HG03159 (cell line): ENCODE results near the gene WEE1.
"Not testable (repeated sequence)": the region's sequence is repeated elsewhere in the genome, so short reads cannot be mapped to it uniquely, and the experiment has no call there.

ENCODE experiments used
- ATAC-seq: cut with Tn5 transposase; IDR thresholded peaks from one replicate; pipeline ENCODE4 v1.9.1; 2021; ENCODE audit warnings: mild to moderate bottlenecking, moderate library complexity; ENCODE audit not compliant: unreplicated experiment

WEE1 gene

DNA sequence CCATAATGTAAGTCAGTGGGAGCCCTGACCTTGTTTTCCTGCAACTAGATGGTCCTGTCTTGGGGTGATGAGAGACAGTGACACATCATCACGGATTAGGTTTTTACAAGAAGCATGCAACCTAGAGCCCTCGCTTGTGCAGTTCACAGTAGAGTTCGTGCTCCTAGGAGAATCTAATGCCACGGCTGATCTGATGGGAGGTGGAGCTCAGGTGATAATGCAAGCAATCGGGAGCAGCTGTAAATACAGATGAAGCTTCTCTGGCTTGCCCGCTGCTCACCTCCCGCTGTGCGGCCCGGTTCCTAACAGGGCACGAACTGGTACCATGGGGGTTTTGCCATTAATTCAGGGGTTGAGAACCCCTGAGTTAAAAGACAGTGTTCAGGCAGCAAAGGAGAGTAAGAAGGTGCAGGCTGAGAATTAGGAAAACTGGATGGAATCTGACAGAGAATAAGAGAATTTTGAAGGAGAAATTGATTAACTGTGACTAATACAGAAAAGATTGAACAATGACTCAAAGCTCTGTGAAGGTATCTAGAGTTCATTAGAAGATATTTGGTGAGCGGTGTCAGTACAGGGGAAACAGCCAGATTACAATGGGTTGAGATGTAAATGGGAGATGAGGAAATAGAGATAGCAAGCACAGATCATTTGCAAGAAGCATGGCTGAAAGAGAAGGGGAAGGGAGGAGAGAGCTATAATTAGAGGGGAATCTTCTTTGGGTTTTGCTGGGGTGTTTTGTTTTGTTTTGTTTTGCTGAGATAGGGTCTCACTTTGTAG is 21.0 kb downstream of the WEE1 start:
- no peak for ATAC-seq

- no peak for ATAC-seq
These were observed 23.5 kb downstream of the WEE1 start for GRCh38 chr11:9596926-9597464.

- no peak for ATAC-seq
These were observed 26.7 kb downstream of the WEE1 start for GRCh38 chr11:9600166-9600565.

GRCh38 chr11:9600644-9601036 is 27.2 kb downstream of the WEE1 start:
- ATAC-seq = peak; percentile 48

DNA sequence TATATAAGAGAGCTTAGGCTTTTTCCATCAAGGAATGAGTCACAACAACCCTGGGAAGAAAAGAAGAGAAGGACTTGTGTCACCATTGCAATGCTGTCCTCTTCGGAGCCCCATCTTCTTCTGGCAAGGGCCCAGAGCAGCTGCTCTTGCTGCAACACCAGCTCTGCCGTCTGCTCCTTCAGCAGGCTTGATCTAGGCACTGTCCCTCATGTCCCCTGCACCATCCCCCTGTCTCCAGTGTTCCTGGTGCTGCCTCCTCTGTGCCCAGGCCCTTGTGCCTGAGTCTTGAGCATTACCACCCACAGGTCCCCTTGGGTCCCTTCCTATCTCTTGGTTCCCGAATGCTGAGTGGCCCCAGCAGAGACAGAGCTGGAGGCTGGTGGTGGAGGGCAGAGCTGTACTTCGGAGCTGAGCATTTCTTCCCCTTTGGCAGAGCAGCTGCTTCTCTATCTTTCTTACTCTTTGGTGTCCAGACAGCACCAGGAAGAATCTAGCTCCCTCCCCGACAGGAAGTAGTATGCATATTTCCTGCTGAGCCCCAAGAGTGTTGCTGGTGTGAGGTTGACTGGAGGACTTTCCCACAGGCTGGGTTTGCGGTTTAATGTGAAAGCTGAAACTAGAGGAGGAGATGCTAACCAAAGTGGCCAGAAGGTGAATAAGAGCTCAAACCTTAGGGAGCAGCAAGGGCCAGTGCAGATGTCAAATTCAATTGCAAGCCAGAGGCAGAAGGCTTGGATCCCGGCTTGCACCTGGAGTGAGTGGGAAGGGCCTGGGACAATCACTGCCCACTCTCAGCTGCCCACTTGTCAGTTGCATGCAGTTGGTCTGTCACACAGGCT is 27.8 kb downstream of the WEE1 start:
- ATAC-seq = peak; percentile 75

DNA sequence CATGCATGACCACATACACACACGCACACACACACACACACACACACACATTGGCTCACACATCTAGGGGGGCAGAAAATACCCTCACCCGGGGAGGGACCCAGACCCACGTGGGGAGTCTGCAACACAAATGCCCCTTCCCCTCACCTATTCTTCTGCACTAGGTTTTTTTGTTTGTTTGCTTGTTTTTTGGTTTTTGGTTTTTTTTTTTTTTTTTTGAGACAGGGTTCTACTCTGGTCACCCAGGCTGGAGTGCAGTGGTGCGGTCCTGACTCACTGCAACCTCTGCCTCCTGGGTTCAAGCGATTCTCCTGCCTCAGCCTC is 28.4 kb downstream of the WEE1 start:
- ATAC-seq = no peak

GRCh38 chr11:9603214-9603613 is 29.7 kb downstream of the WEE1 start:
- not testable (repeated sequence) for ATAC-seq

DNA sequence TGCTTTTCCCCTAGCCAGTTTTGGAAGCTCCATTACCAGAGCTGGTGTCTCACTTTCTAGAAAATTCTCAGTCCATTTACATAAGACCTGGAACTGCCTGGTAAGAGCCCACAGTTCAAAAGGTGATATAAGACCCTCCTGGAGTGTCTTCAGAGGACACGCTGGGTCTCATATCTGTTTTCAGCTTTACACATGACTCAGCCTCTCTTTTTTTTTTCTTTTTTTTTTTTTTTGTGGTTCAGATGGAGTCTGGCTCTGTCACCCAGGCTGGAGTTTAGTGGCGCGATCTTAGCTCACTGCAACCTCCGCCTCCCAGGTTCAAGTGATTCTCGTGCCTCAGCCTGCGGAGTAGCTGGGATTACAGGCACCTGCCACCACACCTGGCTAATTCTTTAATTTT is 30.7 kb downstream of the WEE1 start:
- ATAC-seq = no peak

DNA sequence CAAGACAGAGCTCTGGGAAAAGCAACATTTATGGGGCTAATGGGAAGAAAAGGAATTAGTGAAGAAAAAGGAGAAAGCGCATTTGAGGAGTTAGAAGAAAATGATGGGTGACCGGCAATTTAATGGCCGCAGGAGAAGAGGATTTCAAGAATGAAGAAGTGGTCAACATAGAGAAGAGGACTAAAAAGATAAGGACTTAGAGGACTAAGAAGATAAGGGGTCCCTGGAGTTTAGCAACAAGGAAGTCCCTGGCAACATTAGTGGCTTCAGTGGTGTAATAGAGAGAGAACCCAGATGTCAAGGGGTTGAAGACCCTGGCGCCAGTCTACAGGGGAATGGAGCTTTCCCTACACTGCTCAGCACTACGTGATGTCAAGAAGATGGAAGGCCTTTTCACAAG is 32.3 kb downstream of the WEE1 start:
- no peak for ATAC-seq

DNA sequence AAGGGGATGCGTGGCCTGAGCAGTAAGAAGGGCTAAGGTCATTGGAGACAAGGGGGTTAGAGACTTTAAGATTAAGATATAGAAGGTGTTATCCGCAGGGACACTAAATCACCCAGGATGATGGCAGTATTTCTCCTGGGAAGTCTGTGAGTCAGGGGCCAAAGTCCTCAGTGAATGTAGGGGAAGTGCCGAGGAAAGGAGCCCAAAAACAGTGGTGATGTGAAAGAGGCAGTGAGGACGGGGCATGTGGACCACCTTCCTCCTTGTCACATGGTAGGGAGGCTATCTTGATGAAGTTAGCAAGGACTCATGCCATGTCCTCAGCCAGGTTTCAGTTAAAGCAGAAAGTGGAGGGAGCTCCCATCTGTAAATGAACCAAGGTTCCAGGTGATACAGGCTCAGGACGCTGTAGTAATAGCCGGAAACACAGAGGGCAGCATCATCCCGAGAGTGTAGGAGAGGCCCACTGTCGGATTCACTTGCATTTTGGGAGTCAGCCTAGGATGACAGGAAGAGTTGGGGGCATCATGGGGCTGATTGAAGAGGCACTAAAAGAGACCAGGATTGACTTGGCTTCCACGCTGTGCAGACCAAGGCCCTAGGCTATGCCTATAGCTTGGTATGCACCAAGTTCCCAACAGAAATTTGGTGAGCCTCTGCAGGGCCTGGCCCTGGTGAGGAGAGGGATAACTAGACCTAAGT is 33.5 kb downstream of the WEE1 start:
- no peak for ATAC-seq

DNA sequence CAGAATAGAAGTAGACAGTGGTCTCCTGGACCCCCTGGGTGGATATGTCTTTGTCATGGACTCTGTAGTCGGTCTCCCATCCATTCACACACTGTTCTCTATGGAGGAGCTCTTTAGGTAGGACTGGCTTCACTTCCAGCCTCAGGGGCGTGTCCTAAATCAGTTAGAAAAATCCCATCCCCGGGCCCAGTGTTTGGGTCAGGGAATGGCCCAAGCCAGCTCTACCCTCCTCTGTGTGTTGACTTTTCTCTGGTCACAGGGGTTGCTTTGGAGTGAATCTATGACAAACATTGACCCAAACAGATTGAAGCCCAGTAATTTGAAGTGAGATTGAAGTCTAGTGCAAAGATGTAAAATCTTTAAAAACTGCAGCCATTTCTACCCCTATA is 34.0 kb downstream of the WEE1 start:
- ATAC-seq = no peak

GRCh38 chr11:9609002-9609759 is 35.7 kb downstream of the WEE1 start:
- ATAC-seq = no peak

DNA sequence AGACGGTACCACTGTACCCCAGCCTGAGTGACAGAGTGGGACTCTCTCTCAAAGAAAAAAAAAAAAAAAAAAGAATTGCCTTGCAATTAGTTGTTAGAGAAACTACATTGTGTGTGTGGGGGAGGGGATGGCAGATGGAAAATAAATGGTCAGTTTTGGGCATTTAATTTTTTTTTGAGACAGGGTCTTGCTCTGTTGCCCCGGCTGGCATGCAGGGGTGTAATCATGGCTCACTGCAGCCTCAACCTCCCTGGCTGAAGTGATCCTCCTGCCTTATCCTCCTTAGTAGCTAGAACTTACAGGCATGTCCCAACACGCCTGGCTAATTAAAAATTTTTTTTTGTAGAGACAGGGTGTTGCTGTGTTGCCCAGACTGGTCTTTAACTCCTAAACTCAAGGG is 36.4 kb downstream of the WEE1 start:
- no peak for ATAC-seq

DNA sequence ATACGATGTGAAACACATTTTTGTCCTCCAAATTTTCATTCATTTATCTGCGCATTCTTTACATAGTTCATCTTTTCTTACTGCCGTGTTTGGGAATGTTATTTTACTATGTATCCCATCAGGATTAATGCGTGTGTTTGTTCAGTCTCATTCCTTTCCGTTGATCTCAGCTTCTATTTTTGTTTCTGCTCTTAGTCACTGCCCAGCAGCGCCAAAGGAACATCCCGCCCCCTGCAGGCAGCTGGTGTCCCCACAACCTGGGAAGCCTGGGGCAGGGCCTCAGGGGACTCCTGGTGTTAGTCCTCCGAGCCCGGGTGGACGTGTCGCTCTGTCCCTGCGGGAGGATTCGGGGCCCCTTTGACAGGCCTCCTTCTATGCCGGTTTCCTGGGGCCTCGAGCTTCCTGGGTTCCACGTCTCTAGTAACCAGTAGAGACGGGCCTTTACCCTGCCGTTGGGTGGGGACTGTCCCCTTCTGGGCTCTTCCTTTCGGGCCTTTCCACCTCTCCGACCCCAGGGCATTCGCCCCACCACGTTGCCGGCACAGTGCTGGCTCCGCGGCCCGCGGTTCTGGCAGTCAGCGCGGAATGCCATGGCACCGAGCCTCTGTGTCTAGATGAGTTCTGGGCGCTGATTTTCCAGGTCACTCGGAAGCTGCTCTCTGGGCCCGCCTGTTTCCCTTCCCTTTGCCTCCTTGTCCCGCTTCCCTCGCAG is 39.8 kb downstream of the WEE1 start:
- ATAC-seq = peak; percentile 39

- peak; percentile 71 for ATAC-seq
These were observed 40.6 kb downstream of the WEE1 start for GRCh38 chr11:9613830-9614762.

- peak; percentile 48 for ATAC-seq
These were observed 41.6 kb downstream of the WEE1 start for GRCh38 chr11:9615031-9615451.

GRCh38 chr11:9616042-9616675 is 42.7 kb downstream of the WEE1 start:
- no peak for ATAC-seq

- ATAC-seq = no peak
These were observed 43.4 kb downstream of the WEE1 start for GRCh38 chr11:9616858-9617257.

GRCh38 chr11:9617940-9618339 is 44.5 kb downstream of the WEE1 start:
- ATAC-seq = no peak
